ENCODE results near the gene KIRREL3.

The KIRREL3 gene

DNA sequence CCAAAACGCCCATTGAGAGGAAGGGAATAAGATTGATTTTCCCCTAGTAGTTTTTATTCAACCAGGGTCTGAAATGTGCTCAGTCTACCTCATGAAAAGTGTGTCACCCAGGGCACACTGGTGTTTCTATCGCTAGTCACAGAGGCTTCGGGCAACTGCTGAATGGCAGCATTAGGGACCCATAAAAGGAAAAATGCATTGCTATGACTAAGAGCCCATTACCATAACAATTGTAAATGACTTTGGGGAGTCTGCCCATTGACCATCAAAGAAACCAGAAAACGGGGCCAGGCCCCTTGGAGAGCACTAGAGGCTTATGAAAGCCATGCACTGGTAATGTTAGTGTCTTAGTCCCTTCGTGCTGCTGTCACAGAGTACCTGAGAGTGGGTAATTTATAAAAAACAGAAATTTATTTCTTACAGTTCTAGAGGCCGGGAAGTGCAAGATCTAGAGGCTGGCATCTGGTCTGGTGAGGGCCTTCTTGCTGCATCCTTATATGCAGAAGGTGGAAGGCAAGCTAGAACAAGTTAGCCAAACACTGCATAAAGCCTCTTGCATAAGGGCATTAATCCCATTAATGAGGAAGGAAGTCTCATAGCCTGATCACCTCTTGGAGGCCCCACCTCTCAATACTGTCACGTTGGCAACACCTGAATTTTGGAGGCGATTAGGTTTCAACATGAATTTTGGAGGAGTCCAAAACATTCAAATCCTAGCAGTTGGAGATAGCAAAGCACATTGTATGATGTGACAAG, 338.4 kb downstream of the KIRREL3 start:
- Histone ChIP-seq H3K23ac (ENCODE audit: low read length) (no peak overlapping the region), H3K79me1 (ENCODE audit: low read length) (no peaks in the 10 kb centered on the region), H3K4ac (ENCODE audit: low read depth, low read length) (no peak overlapping the region), H3K56ac (ENCODE audit: low read length) (no peak overlapping the region), H3K9ac (ENCODE audit: low read length) (no peak overlapping the region), H3K18ac (ENCODE audit: low read length) (no peak overlapping the region), H2BK15ac (replicated peaks; ENCODE audit: low read depth) (no peak overlapping the region), H3K4me1 (ENCODE audit: control insufficient read depth, low read depth, low read length) (no peaks in the 10 kb centered on the region), H3K4me3 (ENCODE audit: low read length) (no peak overlapping the region), H3K4me2 (ENCODE audit: low read length) (no peak overlapping the region), H3K36me3 (ENCODE audit: control insufficient read depth, insufficient read depth, low read length) (no peaks in the 10 kb centered on the region), H2BK120ac (ENCODE audit: low read depth, low read length) (no peak overlapping the region), H2AK5ac (ENCODE audit: low read length) (no peak overlapping the region), H3K27me3 (ENCODE audit: insufficient read depth, low read length, poor library complexity) (no peaks in the 10 kb centered on the region), H3K79me2 (ENCODE audit: control insufficient read depth, insufficient read depth, low read length) (no peaks in the 10 kb centered on the region), H2BK5ac (ENCODE audit: low read length) (no peak overlapping the region), H3K27ac (ENCODE audit: low read depth, low read length) (no peak overlapping the region), H4K5ac (ENCODE audit: low read length) (no peak overlapping the region), H4K8ac (ENCODE audit: low read depth, low read length) (no peak overlapping the region)
- no peak for DNase-seq
- WGBS (ENCODE audit: extremely low coverage, insufficient coverage, low lambda C conversion rate) = no CpG with 5 or more reads among the region's 8 CpGs

DNA sequence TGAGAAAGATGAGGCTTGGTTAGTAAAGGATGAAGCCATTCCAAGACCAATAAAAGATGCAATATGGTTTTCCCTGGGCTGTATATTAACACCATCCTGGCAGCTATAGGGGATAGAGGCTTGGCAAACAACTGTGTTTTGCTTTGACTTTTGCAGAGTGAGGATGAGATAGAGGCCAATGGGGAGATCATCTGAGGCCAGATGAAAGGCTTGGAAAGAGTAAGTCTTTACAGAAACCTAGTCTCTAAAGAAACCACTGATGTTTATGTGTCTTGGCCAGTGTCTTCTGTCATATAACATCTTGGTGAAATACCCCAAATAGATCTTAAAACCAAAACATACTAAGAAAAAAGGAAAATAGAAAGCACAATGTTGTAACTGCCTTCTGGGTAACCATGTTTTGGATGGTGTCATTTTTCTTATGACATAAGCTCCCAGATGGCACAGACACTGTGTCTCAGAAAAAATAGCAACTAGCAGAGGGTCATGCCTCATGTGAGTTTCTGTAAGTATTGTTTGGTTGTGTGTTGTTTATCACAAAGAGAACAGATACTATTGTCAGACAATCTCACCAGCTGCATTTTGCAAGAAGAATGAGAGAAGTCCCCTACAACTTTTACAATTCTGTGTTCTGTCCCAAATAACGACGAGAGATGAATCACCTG, 339.7 kb downstream of the KIRREL3 start:
- Histone ChIP-seq H3K4ac (ENCODE audit: low read depth, low read length) (no peak overlapping the region), H3K23ac (ENCODE audit: low read length) (no peak overlapping the region), H2BK120ac (ENCODE audit: low read depth, low read length) (no peak overlapping the region), H3K56ac (ENCODE audit: low read length) (no peak overlapping the region), H3K79me1 (ENCODE audit: low read length) (no peaks in the 10 kb centered on the region), H2AK5ac (ENCODE audit: low read length) (no peak overlapping the region), H3K79me2 (ENCODE audit: control insufficient read depth, insufficient read depth, low read length) (no peaks in the 10 kb centered on the region), H3K27ac (ENCODE audit: low read depth, low read length) (no peak overlapping the region), H3K4me1 (ENCODE audit: control insufficient read depth, low read depth, low read length) (no peaks in the 10 kb centered on the region), H2BK5ac (ENCODE audit: low read length) (no peak overlapping the region), H4K5ac (ENCODE audit: low read length) (no peak overlapping the region), H3K9ac (ENCODE audit: low read length) (no peak overlapping the region), H3K4me3 (ENCODE audit: low read length) (no peak overlapping the region), H2BK15ac (replicated peaks; ENCODE audit: low read depth) (no peak overlapping the region), H4K8ac (ENCODE audit: low read depth, low read length) (no peak overlapping the region), H3K27me3 (ENCODE audit: insufficient read depth, low read length, poor library complexity) (no peaks in the 10 kb centered on the region), H3K36me3 (ENCODE audit: control insufficient read depth, insufficient read depth, low read length) (no peaks in the 10 kb centered on the region), H3K18ac (ENCODE audit: low read length) (no peak overlapping the region), H3K4me2 (ENCODE audit: low read length) (no peak overlapping the region)
- no CpG with 5 or more reads among the region's 2 CpGs for WGBS (ENCODE audit: extremely low coverage, insufficient coverage, low lambda C conversion rate)
- no peak for DNase-seq

DNA sequence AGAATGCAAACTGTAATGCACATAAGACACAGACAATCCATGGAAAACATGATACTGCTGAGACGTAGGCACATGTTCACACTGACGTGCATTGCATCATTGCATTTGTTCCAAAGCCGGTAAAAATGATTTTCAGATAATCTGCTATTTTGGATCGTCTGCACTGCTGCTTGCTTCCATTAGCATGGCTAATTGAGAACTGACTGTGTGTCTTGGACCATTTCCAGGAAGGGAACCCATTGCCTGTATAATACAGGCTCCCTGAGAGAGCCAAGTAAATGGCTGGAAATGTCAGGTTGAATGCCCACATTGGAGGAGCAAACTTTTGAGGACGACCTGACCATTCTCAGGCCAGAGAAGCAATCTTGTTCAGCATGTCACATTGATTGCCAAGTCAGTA, 340.2 kb downstream of the KIRREL3 start:
- no peak overlapping the region for H3K4me2 ChIP-seq (ENCODE audit: low read length)
- WGBS (ENCODE audit: extremely low coverage, insufficient coverage, low lambda C conversion rate) = no CpG with 5 or more reads among the region's 5 CpGs
- H4K8ac ChIP-seq (ENCODE audit: low read depth, low read length) = no peak overlapping the region

DNA sequence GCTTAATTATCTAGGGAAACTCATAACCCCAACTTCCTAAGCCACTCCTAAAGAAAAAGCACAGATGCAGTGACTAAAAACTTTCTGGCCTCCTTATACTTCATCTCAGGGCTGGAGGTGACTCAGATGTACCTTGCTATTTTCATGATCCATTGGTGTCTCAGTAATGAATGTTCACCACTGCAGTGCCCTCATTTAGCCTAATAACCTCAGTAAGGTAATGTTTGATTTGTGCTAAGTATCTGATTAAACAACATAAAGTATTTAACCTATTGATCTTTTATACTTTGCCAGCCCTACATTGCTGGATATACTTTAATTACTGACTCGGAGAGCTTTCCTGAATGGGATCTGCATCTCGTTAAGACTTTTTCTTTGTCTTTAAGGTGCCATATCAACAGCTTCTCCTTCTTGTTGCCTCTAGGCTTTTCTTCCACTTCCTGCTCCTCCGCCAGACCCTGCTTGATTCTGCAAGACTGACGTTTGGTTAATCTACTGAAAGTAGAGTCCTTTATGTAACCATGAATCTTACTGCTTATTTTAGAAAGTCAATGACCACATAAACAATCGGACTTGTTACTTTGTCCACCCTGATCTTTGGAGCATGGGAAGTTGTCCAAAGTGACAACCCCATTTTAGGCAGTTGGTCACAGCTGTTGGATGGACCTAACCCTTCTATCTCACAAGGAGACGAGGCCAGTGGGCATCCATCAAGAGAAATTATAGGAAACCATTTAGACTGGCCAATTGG, 342.1 kb downstream of the KIRREL3 start:
- Histone ChIP-seq H2AK5ac (ENCODE audit: low read length) (no peak overlapping the region), H3K23ac (ENCODE audit: low read length) (no peak overlapping the region), H3K9ac (ENCODE audit: low read length) (no peak overlapping the region), H4K8ac (ENCODE audit: low read depth, low read length) (no peak overlapping the region), H3K4me3 (ENCODE audit: low read length) (no peak overlapping the region), H3K79me1 (ENCODE audit: low read length) (no peaks in the 10 kb centered on the region), H3K27me3 (ENCODE audit: insufficient read depth, low read length, poor library complexity) (no peaks in the 10 kb centered on the region), H3K79me2 (ENCODE audit: control insufficient read depth, insufficient read depth, low read length) (no peaks in the 10 kb centered on the region), H3K27ac (ENCODE audit: low read depth, low read length) (no peak overlapping the region), H3K4ac (ENCODE audit: low read depth, low read length) (no peak overlapping the region), H2BK5ac (ENCODE audit: low read length) (no peak overlapping the region), H3K36me3 (ENCODE audit: control insufficient read depth, insufficient read depth, low read length) (no peaks in the 10 kb centered on the region), H3K56ac (ENCODE audit: low read length) (no peak overlapping the region), H2BK120ac (ENCODE audit: low read depth, low read length) (no peak overlapping the region), H2BK15ac (replicated peaks; ENCODE audit: low read depth) (no peak overlapping the region), H3K4me2 (ENCODE audit: low read length) (no peak overlapping the region), H4K5ac (ENCODE audit: low read length) (no peak overlapping the region), H3K18ac (ENCODE audit: low read length) (no peak overlapping the region), H3K4me1 (ENCODE audit: control insufficient read depth, low read depth, low read length) (peaks cover 2% of the 10 kb centered on the region)
- WGBS (ENCODE audit: extremely low coverage, insufficient coverage, low lambda C conversion rate) = no CpG with 5 or more reads among the region's 6 CpGs
- DNase-seq = no peak

More for the DNA sequence above, 340.2 kb downstream of the KIRREL3 start:
- H3K4me3 ChIP-seq (ENCODE audit: low read length) = no peak overlapping the region
- no peaks in the 10 kb centered on the region for H3K36me3 ChIP-seq (ENCODE audit: control insufficient read depth, insufficient read depth, low read length)
- H3K27me3 ChIP-seq (ENCODE audit: insufficient read depth, low read length, poor library complexity) = no peaks in the 10 kb centered on the region
- no peak overlapping the region for H2AK5ac ChIP-seq (ENCODE audit: low read length)
- no peak overlapping the region for H3K56ac ChIP-seq (ENCODE audit: low read length)
- peaks cover 2% of the 10 kb centered on the region for H3K4me1 ChIP-seq (ENCODE audit: control insufficient read depth, low read depth, low read length)
- no peak overlapping the region for H3K18ac ChIP-seq (ENCODE audit: low read length)
- H2BK5ac ChIP-seq (ENCODE audit: low read length) = no peak overlapping the region
- H3K9ac ChIP-seq (ENCODE audit: low read length) = no peak overlapping the region
- no peaks in the 10 kb centered on the region for H3K79me2 ChIP-seq (ENCODE audit: control insufficient read depth, insufficient read depth, low read length)
- no peaks in the 10 kb centered on the region for H3K79me1 ChIP-seq (ENCODE audit: low read length)
- no peak overlapping the region for H2BK15ac ChIP-seq (replicated peaks; ENCODE audit: low read depth)
- H2BK120ac ChIP-seq (ENCODE audit: low read depth, low read length) = no peak overlapping the region
- DNase-seq = no peak
- no peak overlapping the region for H3K27ac ChIP-seq (ENCODE audit: low read depth, low read length)
- H4K5ac ChIP-seq (ENCODE audit: low read length) = no peak overlapping the region
- H3K23ac ChIP-seq (ENCODE audit: low read length) = no peak overlapping the region
- no peak overlapping the region for H3K4ac ChIP-seq (ENCODE audit: low read depth, low read length)

DNA sequence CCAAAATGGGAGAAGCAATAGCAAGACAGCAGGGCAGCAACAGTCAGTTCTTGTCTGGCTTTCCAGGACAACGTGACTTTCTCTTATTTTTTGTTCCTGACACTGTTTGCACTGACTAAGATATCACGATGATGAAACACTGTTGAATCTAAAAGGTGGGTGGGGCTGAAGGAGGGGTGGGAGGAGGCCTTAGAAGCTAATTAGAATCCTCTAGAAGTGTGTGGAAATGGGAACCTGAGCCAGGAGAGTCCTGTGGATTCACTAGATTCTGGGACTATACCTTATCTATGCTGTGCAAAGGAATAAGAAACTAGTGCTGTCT, 344.8 kb downstream of the KIRREL3 start:
- H2AK5ac ChIP-seq (ENCODE audit: low read length) = no peak overlapping the region
- no peak overlapping the region for H3K9ac ChIP-seq (ENCODE audit: low read length)
- no peak overlapping the region for H3K4ac ChIP-seq (ENCODE audit: low read depth, low read length)
- H3K79me1 ChIP-seq (ENCODE audit: low read length) = no peaks in the 10 kb centered on the region
- no peaks in the 10 kb centered on the region for H3K79me2 ChIP-seq (ENCODE audit: control insufficient read depth, insufficient read depth, low read length)
- no peak overlapping the region for H4K5ac ChIP-seq (ENCODE audit: low read length)
- no peak overlapping the region for H3K23ac ChIP-seq (ENCODE audit: low read length)
- no peak overlapping the region for H3K4me3 ChIP-seq (ENCODE audit: low read length)
- no peak overlapping the region for H3K18ac ChIP-seq (ENCODE audit: low read length)
- H3K27me3 ChIP-seq (ENCODE audit: insufficient read depth, low read length, poor library complexity) = no peaks in the 10 kb centered on the region
- no peak overlapping the region for H2BK15ac ChIP-seq (replicated peaks; ENCODE audit: low read depth)
- DNase-seq = no peak
- H4K8ac ChIP-seq (ENCODE audit: low read depth, low read length) = no peak overlapping the region
- H3K4me1 ChIP-seq (ENCODE audit: control insufficient read depth, low read depth, low read length) = peaks cover 2% of the 10 kb centered on the region
- no peak overlapping the region for H3K56ac ChIP-seq (ENCODE audit: low read length)
- no peak overlapping the region for H3K27ac ChIP-seq (ENCODE audit: low read depth, low read length)
- no peak overlapping the region for H2BK5ac ChIP-seq (ENCODE audit: low read length)
- no CpG with 5 or more reads among the region's 2 CpGs for WGBS (ENCODE audit: extremely low coverage, insufficient coverage, low lambda C conversion rate)
- no peak overlapping the region for H3K4me2 ChIP-seq (ENCODE audit: low read length)
- H3K36me3 ChIP-seq (ENCODE audit: control insufficient read depth, insufficient read depth, low read length) = no peaks in the 10 kb centered on the region
- H2BK120ac ChIP-seq (ENCODE audit: low read depth, low read length) = no peak overlapping the region
